BLaER1 treated with 17β-estradiol and CSF1 and Interleukin-3, amounts not matched to agents 10 nM and 100 nM (cell line): Measurements from ENCODE around the gene GPR55.

Source experiments
- H3K27ac ChIP-seq, 11 experiments: shearing (Covaris generic); formaldehyde crosslinking; 2 replicates each; pipeline ENCODE4 v1.8.1; 2022
- H3K27me3 ChIP-seq, 11 experiments: shearing (Covaris generic); formaldehyde crosslinking; 2 replicates each; pipeline ENCODE4 v1.8.1; 2022
- H3K36me3 ChIP-seq, 11 experiments: shearing (Covaris generic); formaldehyde crosslinking; 2 replicates each; pipeline ENCODE4 v1.8.1; 2022
- H3K4me1 ChIP-seq, 10 experiments: shearing (Covaris generic); formaldehyde crosslinking; 2 replicates each; pipeline ENCODE4 v1.8.1; 2022
- H3K4me2 ChIP-seq, 11 experiments: shearing (Covaris generic); formaldehyde crosslinking; 2 replicates each; pipeline ENCODE4 v1.8.1; 2022
- H3K4me3 ChIP-seq, 10 experiments: shearing (Covaris generic); formaldehyde crosslinking; 2 replicates each; pipeline ENCODE4 v1.8.1; 2022
- H3K9ac ChIP-seq, 11 experiments: shearing (Covaris generic); formaldehyde crosslinking; 2 replicates each; pipeline ENCODE4 v1.8.1; 2022
- H3K9me3 ChIP-seq, 11 experiments: shearing (Covaris generic); formaldehyde crosslinking; replicated peaks in 1 of 11; 2 replicates each; pipeline ENCODE4 v1.8.1; 2022
- H4K20me1 ChIP-seq, 11 experiments: shearing (Covaris generic); formaldehyde crosslinking; 2 replicates each; pipeline ENCODE4 v1.8.1; 2022
- Cebpa-rat ChIP-seq, 11 experiments: shearing (Covaris generic); IDR thresholded peaks; 2 replicates each; pipeline ENCODE4 v1.8.1; 2022

The GPR55 gene

GRCh38 chr2:230890646-230891045 is 34.4 kb downstream of the GPR55 start:
- Histone ChIP-seq H4K20me1 (peaks cover 0 to 14% (median 0%) of the 10 kb centered on the region in 11 experiments; a peak in 1 of 22 replicates), H3K4me1 (peaks cover 40 to 56% (median 48%) of the 10 kb centered on the region in 10 experiments), H3K4me3 (no peak overlapping the region), H3K9ac (no peak overlapping the region), H3K36me3 (no peaks in the 10 kb centered on the region), H3K9me3 (peaks cover 0 to 14% (median 0%) of the 10 kb centered on the region in 11 experiments; a peak in 6 of 22 replicates), H3K4me2 (peak overlapping the region in 3 of 11 experiments; percentile 50 to 60 (median 51); a peak in 4 of 22 replicates), H3K27me3 (no peaks in the 10 kb centered on the region), H3K27ac (no peak overlapping the region)
- no peak for TF ChIP-seq Cebpa-rat (IDR thresholded peaks at IDR 0.05)

- H3K9me3 ChIP-seq, result peaks cover 0 to 14% (median 0%) of the 10 kb centered on the region in 11 experiments; a peak in 6 of 22 replicates
- H4K20me1 ChIP-seq, result peaks cover 0 to 14% (median 0%) of the 10 kb centered on the region in 11 experiments; a peak in 1 of 22 replicates
- no peaks in the 10 kb centered on the region for H3K36me3 ChIP-seq
- H3K27ac ChIP-seq, result no peak overlapping the region
- H3K4me2 ChIP-seq, result peak overlapping the region in 1 of 11 experiments; percentile 51; a peak in 1 of 22 replicates
- no peaks in the 10 kb centered on the region for H3K27me3 ChIP-seq
- no peak for TF ChIP-seq Cebpa-rat (IDR thresholded peaks at IDR 0.05)
- H3K9ac ChIP-seq, result no peak overlapping the region
- H3K4me3 ChIP-seq, result no peak overlapping the region
- peaks cover 44 to 55% (median 49%) of the 10 kb centered on the region in 10 experiments for H3K4me1 ChIP-seq
Measured at GRCh38 chr2:230889911-230890601, 35.0 kb downstream of the GPR55 start.

DNA sequence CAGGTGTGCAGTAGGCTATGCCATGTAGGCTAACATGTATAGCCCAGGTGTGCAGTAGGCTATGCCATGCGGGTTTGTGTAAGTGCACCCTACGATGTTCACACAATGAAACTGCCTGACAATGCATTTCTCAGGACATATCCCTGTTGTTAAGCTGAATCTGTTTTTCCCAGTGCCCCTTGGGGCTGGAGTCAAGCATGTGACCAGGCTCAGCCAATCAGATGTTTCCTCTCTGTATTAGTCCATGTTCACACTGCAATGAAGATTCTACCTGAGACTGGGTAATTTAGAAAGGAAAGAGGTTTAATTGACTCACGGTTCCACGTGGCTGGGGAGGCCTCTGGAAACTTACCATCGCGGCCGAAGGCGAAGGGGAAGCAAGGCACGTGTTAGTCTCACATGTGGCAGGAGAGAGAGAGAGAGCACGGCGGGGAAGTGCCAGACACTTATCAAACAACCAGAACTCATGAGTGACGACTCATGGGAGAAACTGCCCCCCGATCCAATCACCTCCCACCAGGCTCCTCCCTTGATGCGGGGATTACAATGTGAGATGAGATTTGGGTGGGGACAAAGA is 36.1 kb downstream of the GPR55 start:
- no peak overlapping the region for H3K4me3 ChIP-seq
- H3K9me3 ChIP-seq, result peaks cover 0 to 14% (median 0%) of the 10 kb centered on the region in 11 experiments; a peak in 6 of 22 replicates
- H3K27ac ChIP-seq, result no peak overlapping the region
- H3K4me2 ChIP-seq, result no peak overlapping the region
- H3K9ac ChIP-seq, result no peak overlapping the region
- no peak for TF ChIP-seq Cebpa-rat (IDR thresholded peaks at IDR 0.05)
- peaks cover 0 to 7% (median 0%) of the 10 kb centered on the region in 11 experiments; a peak in 1 of 22 replicates for H4K20me1 ChIP-seq
- peaks cover 33 to 44% (median 39%) of the 10 kb centered on the region in 10 experiments for H3K4me1 ChIP-seq
- no peaks in the 10 kb centered on the region for H3K27me3 ChIP-seq
- H3K36me3 ChIP-seq, result no peaks in the 10 kb centered on the region

- Histone ChIP-seq H3K36me3 (no peaks in the 10 kb centered on the region), H3K9ac (no peak overlapping the region), H3K4me2 (no peak overlapping the region), H3K4me3 (no peak overlapping the region), H3K27ac (no peak overlapping the region), H4K20me1 (no peaks in the 10 kb centered on the region), H3K4me1 (peaks cover 19 to 29% (median 26%) of the 10 kb centered on the region in 10 experiments), H3K27me3 (no peaks in the 10 kb centered on the region), H3K9me3 (peaks cover 0 to 14% (median 0%) of the 10 kb centered on the region in 11 experiments; a peak in 6 of 22 replicates)
- TF ChIP-seq Cebpa-rat (IDR thresholded peaks at IDR 0.05), result no peak
Measured at GRCh38 chr2:230887342-230887741, 37.7 kb downstream of the GPR55 start.

DNA sequence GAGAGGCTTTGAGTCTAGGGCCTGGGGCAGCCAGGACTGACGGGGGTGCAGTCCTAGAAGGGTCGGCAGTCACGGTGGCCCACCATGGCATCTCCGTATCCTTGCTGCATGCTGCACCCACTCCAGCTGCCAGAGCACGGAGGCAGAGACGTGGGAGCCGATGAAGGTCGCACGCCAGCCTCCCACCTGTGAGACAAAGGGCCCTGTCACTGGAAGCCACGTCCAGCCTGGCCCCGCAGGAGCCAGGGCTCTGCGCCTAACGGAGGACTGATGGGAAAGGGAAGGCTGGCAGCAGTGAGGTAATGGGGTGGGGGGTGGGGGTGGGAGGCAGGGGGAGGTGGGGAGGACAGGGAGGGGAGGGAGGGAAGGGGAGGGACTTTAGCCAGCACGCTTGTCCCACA is 38.4 kb downstream of the GPR55 start:
- Histone ChIP-seq H3K9ac (no peak overlapping the region), H3K4me2 (peak overlapping the region in 5 of 11 experiments; percentile 35 to 61 (median 52); a peak in 4 of 22 replicates)
- no peak for TF ChIP-seq Cebpa-rat (IDR thresholded peaks at IDR 0.05)

DNA sequence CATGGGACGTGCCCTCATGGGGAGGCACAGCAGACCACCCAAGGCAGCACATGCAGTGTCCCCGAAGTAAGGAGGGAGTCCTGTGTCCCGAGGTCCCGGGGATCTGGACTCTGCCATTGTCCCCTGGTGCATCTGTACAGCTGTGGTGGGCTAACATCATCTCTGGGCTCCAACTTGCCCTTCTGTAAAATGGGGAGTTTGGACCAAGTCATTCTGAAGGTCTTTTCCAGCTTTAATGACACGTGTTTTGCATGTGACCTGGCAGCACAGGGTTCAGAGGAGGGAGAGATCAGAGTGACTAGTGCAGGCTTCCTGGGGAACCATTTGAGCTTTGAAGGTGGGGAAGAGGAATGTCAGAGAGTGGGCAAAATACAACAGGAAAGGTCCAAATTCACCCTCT is 38.8 kb downstream of the GPR55 start:
- H3K9me3 ChIP-seq, result peaks cover 0 to 14% (median 0%) of the 10 kb centered on the region in 11 experiments; a peak in 6 of 22 replicates
- no peaks in the 10 kb centered on the region for H3K27me3 ChIP-seq
- H3K4me3 ChIP-seq, result no peak overlapping the region
- no peak overlapping the region for H3K9ac ChIP-seq
- no peaks in the 10 kb centered on the region for H4K20me1 ChIP-seq
- H3K27ac ChIP-seq, result no peak overlapping the region; a peak in 1 of 22 replicates
- peak overlapping the region; percentile 12 to 61 (median 48); a peak in 21 of 22 replicates for H3K4me2 ChIP-seq
- H3K36me3 ChIP-seq, result 0 out of 22 replicates have a peak, but pooled peaks cover 0 to under 1% (median 0%) of the 10 kb centered on the region in 11 experiments
- TF ChIP-seq Cebpa-rat (IDR thresholded peaks at IDR 0.05), result no peak
- H3K4me1 ChIP-seq, result peaks cover 13 to 29% (median 19%) of the 10 kb centered on the region in 10 experiments

More for the DNA sequence above, 38.4 kb downstream of the GPR55 start:
- Histone ChIP-seq H3K27me3 (no peaks in the 10 kb centered on the region), H3K9me3 (peaks cover 0 to 14% (median 0%) of the 10 kb centered on the region in 11 experiments; a peak in 6 of 22 replicates), H3K4me3 (no peak overlapping the region), H3K27ac (no peak overlapping the region), H3K36me3 (no peaks in the 10 kb centered on the region), H3K4me1 (peaks cover 18 to 31% (median 24%) of the 10 kb centered on the region in 10 experiments), H4K20me1 (no peaks in the 10 kb centered on the region)

- H4K20me1 ChIP-seq, result no peaks in the 10 kb centered on the region
- peaks cover 0 to 7% (median 0%) of the 10 kb centered on the region in 11 experiments; a peak in 2 of 22 replicates for H3K36me3 ChIP-seq
- no peak overlapping the region; a peak in 1 of 22 replicates for H3K27ac ChIP-seq
- H3K9ac ChIP-seq, result no peak overlapping the region
- no peaks in the 10 kb centered on the region for H3K27me3 ChIP-seq
- peaks cover 0 to 14% (median 0%) of the 10 kb centered on the region in 11 experiments; a peak in 6 of 22 replicates for H3K9me3 ChIP-seq
- H3K4me3 ChIP-seq, result no peak overlapping the region
- peaks cover 10 to 23% (median 14%) of the 10 kb centered on the region in 10 experiments for H3K4me1 ChIP-seq
- peak overlapping the region; percentile 12 to 61 (median 48); a peak in 20 of 22 replicates for H3K4me2 ChIP-seq
- TF ChIP-seq Cebpa-rat (IDR thresholded peaks at IDR 0.05), result no peak
Measured at GRCh38 chr2:230885463-230886130, 39.4 kb downstream of the GPR55 start.

- TF ChIP-seq Cebpa-rat (IDR thresholded peaks at IDR 0.05), result no peak
Measured at GRCh38 chr2:230881840-230882239, 43.2 kb downstream of the GPR55 start.

More at GRCh38 chr2:230881840-230882239, 43.2 kb downstream of the GPR55 start:
- H3K9ac ChIP-seq, result no peak overlapping the region
- peaks cover 25 to 36% (median 28%) of the 10 kb centered on the region in 11 experiments for H3K36me3 ChIP-seq
- H3K4me3 ChIP-seq, result no peak overlapping the region
- H3K9me3 ChIP-seq, result no peaks in the 10 kb centered on the region
- no peak overlapping the region for H3K27ac ChIP-seq
- no peaks in the 10 kb centered on the region for H3K27me3 ChIP-seq
- peaks cover 31 to 52% (median 41%) of the 10 kb centered on the region in 10 experiments for H3K4me1 ChIP-seq
- peaks cover 0 to 20% (median 0%) of the 10 kb centered on the region in 11 experiments; a peak in 8 of 22 replicates for H4K20me1 ChIP-seq
- peak overlapping the region in 1 of 11 experiments; percentile 25; a peak in 3 of 22 replicates for H3K4me2 ChIP-seq
